ENCODE measurements around the gene SNX5. TPM values are rescaled to one million over a fixed set of nuclear protein-coding genes. Genes with fewer than 3 reads are reported as not detected.

SNX5 gene
- total and polyA plus RNA-seq, 2 of the 13 experiments (the other 11 are each of a cell fraction or from before 2014, with no cell fraction given), result 664 to 1,040 TPM

GRCh38 chr20:17969884-17970409 lies 1.4 kb upstream of the SNX5 start (continued):
- TF ChIP-seq ARID5B (CRISPR knock-in tag; IDR thresholded peaks at IDR 0.05) (0 out of 2 replicates have a peak, but pooled peaks have one; percentile 15), MED13 (CRISPR knock-in tag; IDR thresholded peaks at IDR 0.05) (no peak), NPAS2 (CRISPR knock-in tag; IDR thresholded peaks at IDR 0.05; ENCODE audit: borderline replicate concordance) (no peak), ARHGAP35 (CRISPR knock-in tag; IDR thresholded peaks at IDR 0.05; ENCODE audit: borderline replicate concordance) (no peak), ZNF34 (CRISPR knock-in tag; IDR thresholded peaks at IDR 0.05; ENCODE audit: borderline replicate concordance) (no peak), IRF2 (CRISPR knock-in tag; IDR thresholded peaks at IDR 0.05) (no peak; the same call in 1 of the 2 replicates), MYPOP (CRISPR knock-in tag; IDR thresholded peaks at IDR 0.05) (no peak), FOXP1 (IDR thresholded peaks at IDR 0.05) (no peak), FOXP1 (CRISPR knock-in tag; IDR thresholded peaks at IDR 0.05) (no peak), ZNF205 (CRISPR knock-in tag; IDR thresholded peaks at IDR 0.05) (0 out of 2 replicates have a peak, but pooled peaks have one; percentile 18), ZNF775 (CRISPR knock-in tag; IDR thresholded peaks at IDR 0.05; ENCODE audit: borderline replicate concordance) (no peak), ZNF558 (CRISPR knock-in tag; IDR thresholded peaks at IDR 0.05; ENCODE audit: borderline replicate concordance) (no peak), YY1 (IDR thresholded peaks at IDR 0.05; ENCODE audit: insufficient read depth, insufficient replicate concordance, low read depth, low read length) (no peak), THAP9 (CRISPR knock-in tag; IDR thresholded peaks at IDR 0.05; ENCODE audit: borderline replicate concordance) (no peak), ZNF75D (CRISPR knock-in tag; IDR thresholded peaks at IDR 0.05; ENCODE audit: borderline replicate concordance) (no peak), THRA (CRISPR knock-in tag; IDR thresholded peaks at IDR 0.05; ENCODE audit: borderline replicate concordance) (no peak), HMGXB4 (CRISPR knock-in tag; IDR thresholded peaks at IDR 0.05; ENCODE audit: borderline replicate concordance in 1 of 2, low read depth in 1 of 2) (no peak), ZNF235 (CRISPR knock-in tag; IDR thresholded peaks at IDR 0.05; ENCODE audit: borderline replicate concordance) (no peak)
